HG03432 (cell line): ENCODE results near the gene AADAC.
"Not testable (repeated sequence)": the region's sequence is repeated elsewhere in the genome, so short reads cannot be mapped to it uniquely, and the experiment has no call there.

ENCODE experiments used
- ATAC-seq: cut with Tn5 transposase; IDR thresholded peaks from one replicate; pipeline ENCODE4 v1.9.1; 2021; ENCODE audit warnings: mild to moderate bottlenecking, moderate library complexity; ENCODE audit not compliant: unreplicated experiment

AADAC gene

DNA sequence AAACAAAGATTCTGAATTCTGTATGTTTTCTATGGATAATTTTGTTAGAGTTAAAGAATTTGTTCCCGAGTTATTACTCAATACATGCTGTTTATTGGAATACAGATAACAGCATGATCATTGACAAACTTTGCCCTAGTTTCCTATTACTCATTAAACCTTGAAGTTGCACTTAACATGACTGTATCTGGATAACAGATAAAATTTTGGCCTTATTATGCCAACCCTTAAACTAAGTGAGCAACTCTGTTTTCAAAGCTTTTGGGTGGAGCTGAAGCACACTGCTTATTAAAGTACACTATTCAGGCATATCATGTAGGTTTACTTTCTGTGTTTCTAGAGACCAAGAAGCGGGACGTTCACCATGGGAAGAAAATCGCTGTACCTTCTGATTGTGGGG lies at the start of gene AADAC:
TSS of gene AADAC (plus strand) at position 318 of the 400 bp plus-strand sequence. CDS start at position 365, 47 bp downstream.
- ATAC-seq: no peak

GRCh38 chr3:151764699-151765098 lies 49.2 kb upstream of the AADAC start:
- not testable (repeated sequence) for ATAC-seq

DNA sequence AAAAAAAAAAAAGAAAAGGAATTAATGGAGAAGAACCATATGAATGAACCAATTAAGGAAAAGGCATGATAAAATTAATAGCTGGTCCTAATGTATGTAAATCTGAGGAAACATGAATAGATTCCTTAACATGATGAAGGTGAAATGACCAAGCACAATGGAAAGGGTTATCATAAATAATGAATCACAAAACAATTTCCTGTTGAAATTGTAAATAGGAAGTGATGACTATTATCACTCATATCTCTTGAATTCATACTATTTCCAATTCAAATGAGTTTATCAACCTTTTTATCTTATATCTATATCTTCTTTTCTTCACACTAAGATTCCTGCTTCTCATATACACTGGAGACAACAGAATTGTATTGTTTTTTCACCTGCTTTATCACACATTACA lies 48.2 kb upstream of the AADAC start:
- ATAC-seq: no peak

DNA sequence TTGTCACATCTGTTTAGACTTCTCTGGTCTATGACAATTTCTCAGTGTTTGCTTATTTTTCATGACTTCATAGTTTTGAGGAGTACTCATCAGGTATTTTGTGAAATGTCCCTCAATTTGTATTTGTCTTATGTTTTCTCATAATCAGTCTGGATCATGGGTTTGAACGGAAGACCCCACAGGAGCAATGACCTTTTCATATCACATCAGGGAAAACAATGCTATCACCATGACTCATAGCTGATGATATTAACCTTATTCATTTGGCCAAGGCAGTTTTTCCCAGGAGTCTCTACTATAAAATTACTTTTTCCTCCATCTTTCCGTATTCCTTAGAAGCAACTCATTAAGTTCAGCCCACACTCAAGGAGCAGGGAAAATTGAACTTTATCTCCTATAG lies 47.5 kb upstream of the AADAC start:
- ATAC-seq: no peak

DNA sequence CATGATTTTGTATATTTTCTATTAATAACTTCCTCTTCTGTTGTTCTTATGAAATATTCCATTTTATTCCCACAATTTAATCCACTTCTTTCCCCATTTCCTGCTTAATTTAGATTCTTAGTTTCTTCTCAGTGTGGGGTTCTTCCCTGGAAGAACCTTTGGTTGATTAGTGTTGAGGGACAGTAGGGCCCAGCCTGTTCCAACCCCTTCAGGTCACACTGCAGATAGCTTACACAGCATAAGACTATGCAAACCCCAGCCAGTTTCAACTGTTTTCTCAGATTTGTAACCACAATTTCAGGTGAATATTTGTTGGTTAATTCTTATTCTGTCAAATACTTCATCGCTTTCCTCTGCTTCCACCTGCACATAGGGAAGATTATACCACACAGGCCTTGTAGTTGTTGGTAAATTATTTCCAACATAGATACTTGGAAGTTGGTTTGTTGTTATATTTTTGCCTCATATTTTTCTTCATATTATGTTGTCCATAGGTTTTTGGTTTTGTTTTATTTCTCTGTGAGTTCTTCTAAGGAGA lies 45.5 kb upstream of the AADAC start:
- ATAC-seq: no peak

DNA sequence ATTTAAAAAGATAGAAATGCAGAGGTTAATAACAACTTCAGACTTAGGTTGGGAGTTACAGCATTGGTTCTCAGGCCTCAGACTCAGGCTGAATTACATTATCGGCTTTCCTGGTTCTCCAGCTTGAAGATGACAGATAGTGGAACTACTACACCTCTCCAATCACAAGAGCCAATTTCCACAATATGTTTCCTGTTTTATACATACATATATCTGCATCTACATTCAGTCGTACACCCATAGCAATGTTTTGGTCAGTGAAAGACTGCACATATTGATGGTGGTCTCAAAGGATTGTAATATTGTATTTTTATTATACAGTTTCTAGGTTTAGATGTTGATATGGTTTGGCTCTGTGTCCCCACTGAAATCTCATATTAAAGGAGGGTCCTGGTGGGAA lies 44.7 kb upstream of the AADAC start:
- no peak for ATAC-seq

- ATAC-seq: no peak
Observed at GRCh38 chr3:151770956-151771355, 43.0 kb upstream of the AADAC start.

- no peak for ATAC-seq
Observed at GRCh38 chr3:151772825-151773480, 41.0 kb upstream of the AADAC start.

GRCh38 chr3:151774235-151774634 lies 39.7 kb upstream of the AADAC start:
- no peak for ATAC-seq

GRCh38 chr3:151774910-151775309 lies 39.0 kb upstream of the AADAC start:
- no peak for ATAC-seq

DNA sequence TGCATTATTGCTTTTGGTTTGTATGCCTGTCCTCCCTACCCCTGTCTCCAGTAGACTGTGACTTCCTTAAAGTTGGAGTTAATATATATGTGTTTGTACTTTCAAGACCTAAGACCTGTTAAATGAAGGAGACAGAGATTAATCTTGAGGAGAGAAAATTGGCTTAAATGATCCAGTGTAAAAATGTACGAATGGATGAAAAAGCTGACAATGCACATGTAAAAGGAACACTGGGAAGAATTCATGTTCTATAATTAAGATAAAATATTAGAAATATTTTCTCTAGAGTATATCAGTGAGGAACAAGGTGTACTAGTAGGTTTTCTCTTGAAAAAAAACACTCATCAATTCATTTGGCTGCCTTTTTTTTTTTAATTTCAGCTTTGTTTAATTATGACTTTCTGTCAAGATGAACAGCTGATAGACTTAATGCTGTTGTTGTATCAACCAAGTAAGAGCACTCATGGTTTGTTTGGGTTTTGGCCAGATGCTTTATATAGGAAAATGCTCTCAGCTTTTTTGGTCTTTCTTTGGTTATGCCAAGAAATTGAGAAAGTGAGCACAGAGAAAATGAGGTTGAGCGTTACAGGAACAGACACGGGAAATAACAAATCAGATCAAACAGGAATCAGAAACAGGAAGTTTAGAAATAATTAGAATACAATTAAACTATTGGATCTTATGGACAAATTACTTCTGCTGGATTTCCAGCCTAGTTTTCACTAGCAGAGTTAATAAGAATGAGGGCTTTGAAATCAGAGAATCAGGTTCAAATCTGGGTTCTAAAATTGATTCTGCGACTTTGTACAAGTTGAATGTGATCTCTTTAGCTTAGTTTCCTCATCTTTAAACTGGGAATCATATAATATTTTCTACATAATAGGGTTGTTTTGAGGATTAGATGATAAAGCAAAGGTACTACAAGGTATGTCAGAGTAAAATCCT lies 38.3 kb upstream of the AADAC start:
- no peak for ATAC-seq

DNA sequence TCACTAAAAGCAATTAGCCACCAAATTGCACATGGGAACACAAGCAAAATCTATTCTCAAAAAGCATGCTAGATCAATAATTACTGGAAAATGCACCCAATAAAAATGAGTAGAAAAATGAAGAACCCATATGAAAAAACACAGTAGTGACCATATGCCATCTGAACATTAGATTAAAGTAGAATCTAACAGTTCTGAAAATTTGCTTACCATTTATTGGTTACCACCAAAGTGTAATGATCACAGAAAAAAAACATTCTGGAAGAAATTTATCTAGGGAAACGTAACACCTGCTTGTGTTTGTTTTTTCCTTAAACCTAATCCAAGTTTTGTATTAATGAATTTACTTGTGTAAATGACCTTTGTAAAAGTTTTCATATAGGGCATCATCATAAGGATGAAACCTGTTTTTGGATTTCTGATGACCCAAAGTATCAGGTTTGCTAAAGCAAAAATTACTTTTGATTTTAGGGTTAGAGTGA lies 37.6 kb upstream of the AADAC start:
- no peak for ATAC-seq

DNA sequence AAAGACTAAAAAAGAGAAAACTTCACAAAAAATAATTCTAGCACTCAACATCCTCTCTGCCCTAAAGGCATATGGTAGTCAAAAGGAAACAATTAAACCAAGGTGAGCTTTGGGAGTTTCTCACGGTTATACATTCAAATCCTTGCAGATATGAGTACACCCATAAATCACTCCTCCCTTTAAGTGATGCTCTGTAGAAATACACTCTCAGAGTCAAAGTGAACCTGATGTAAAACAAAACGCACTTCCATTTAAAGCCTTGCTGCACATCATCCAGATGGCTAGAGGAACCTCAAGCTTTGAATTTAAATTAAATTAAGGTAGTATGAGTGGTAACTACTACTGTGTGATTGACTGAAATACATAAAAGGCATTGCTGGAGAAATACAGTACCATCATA lies 36.0 kb upstream of the AADAC start:
- no peak for ATAC-seq

DNA sequence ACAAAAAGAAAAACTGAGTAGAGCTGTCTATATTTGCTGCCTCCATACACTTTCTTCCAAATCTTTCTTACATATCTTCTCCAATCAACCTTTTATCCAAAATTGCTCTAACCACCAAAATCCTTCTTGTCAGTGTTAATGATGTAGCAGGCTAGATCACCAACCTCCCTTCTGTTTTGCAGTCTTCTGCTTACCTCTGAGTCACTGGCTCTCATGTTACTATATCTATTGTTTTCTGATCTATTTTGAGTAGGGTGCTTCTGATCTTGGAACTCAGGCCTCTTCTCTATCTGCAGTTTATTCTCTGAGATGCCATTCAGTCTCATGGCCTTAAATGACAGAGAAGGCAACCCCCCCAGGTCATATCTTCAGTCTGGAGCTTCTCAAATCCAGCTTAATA lies 26.3 kb upstream of the AADAC start:
- no peak for ATAC-seq

DNA sequence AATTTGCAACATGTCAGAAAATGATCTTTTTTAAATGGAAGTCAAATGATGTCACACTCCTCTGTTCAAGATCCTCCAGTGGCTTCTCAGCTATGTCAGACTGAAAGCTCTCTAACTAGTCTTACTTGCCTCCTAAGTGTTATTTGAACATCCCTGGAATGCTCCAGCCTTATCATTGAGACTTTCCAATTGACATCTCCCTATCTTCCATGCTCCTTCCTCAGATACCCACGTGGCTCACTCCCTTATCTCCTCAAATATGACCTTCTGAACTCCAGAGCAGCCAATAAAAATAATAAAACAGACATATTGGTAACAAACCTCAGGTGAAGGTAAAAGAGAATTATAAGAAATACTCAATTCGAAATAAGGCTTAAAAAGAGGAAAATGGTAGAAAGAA lies 25.5 kb upstream of the AADAC start:
- no peak for ATAC-seq

DNA sequence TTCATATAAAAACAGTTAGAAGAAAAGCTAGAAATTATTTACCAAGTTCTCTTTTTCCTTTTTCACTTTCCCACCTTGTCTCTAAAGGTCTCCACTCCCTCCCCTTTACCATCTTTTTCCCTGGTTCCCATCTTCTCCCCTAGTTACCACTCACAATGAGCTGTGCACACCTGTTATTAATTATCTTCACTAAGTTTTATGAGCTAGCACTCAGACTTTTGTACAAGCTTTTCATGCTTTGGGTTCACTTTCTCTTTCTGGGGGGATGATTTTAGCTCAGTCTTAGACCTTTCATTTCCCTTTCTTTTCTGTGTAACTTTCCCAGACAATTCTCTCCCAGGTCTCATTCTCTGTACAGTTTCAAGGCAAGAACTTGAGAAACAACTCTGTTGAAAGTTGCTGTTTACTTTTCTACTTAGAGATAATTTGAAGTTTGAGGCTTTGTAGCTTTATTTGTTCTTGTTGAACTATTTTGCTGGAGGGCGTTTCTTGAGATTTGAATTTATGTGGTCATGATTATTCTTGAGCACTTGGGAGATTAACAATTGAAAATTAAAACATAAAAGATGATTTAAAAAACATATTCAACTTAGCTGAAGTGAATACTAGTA lies 24.0 kb upstream of the AADAC start:
- no peak for ATAC-seq

GRCh38 chr3:151790763-151791162 lies 23.2 kb upstream of the AADAC start:
- not testable (repeated sequence) for ATAC-seq

- ATAC-seq: no peak
Observed at GRCh38 chr3:151792411-151792810, 21.5 kb upstream of the AADAC start.

DNA sequence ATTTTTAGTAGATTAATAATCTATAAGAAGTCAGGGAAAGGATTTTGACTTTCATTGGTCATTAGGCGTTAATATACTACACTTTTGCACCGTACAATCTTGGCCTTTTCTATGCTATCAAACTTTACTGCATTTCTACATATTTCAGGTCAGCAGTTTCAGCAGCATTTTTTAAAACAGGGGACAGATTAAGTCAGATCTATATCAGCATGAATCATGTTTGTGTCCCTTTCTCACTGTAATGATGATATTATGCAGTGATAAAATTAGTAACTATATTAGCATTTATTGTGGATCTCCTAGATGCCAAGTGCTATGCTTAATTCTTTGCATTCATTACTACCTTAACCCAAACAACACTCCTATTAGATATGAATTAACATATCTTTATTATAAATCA lies 20.3 kb upstream of the AADAC start:
- ATAC-seq: no peak

GRCh38 chr3:151794080-151794479 lies 19.8 kb upstream of the AADAC start:
- no peak for ATAC-seq

DNA sequence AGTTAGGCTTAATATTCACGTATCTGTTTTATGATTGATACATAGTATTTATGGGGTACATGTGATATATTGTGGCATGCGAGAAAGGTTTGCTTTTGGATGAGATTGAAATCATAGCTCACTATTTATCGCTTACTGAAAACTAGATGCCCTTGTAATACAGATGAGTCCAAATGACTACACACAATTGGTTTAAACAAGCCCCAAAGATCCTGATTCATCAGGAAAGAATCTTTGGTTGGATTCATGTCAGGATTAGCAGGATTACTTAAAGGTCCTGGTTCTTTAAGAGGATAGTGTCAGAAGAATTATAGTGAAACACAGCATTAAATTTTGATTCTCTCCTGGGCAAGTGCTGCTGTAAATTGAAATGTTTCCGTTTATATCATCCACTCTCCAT lies 18.6 kb upstream of the AADAC start:
- no peak for ATAC-seq
